ENCODE measurements around the gene DUSP3. TPM values are rescaled to one million over a fixed set of nuclear protein-coding genes. Genes with fewer than 3 reads are reported as not detected.
"Not testable (repeated sequence)": the region's sequence is repeated elsewhere in the genome, so short reads cannot be mapped to it uniquely, and the experiment has no call there.

The DUSP3 gene
- total RNA-seq, 3 donors from 2014 or later: 16.9 to 17.4 (median 17.2) TPM

DNA sequence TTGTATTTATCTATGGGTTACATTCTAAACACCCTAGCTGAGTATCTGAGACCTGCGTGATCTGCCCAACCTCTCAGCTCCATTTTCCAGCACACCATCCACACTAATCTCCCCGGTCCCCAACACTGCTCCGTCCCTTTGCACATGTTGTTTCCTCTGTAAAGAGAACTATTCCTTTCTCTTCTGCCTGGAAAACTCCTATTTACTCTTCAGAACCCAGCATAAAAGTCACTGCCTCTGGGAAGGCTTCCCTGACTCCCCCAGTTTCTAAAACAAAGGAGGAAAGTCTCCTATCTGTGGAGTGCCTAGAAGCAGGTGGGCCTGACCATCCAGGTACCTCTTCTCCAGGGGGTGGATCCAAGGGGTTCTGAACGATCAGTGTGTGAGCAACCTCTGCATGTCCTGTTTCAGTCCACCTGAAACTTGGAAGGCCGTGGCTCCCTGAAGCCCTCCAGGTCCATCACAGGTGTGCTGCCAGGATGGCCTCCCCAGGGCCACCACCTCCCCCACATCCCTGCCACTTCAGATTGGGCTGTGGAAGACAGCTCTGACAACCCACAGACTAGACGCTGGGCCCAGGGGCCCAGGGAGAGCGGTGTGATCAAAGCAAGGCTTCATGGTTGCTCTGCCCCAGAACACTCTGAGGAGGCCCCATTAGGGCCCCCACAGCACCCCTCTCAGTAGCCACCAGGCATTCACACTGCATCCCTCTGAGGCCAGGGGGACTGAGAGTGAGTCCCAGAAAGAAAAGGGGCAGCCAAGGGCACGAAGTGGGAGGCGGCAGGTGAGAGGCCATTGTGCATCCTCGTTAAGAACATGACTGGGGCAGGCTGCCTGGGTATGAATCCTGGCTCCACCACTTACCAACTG lies 33.9 kb upstream of the DUSP3 start:
- no peaks in the 10 kb centered on the region for H3K36me3 Mint-ChIP-seq (ENCODE audit: insufficient read depth)
- H3K27me3 Mint-ChIP-seq (ENCODE audit: low read depth): peaks cover 10% of the 10 kb centered on the region
- ATAC-seq (no peak), DNase-seq (no peak)
- H3K4me1 Mint-ChIP-seq (ENCODE audit: low read depth): no peaks in the 10 kb centered on the region
- H3K9me3 Mint-ChIP-seq: no peaks in the 10 kb centered on the region
- no peak overlapping the region for H3K4me3 Mint-ChIP-seq

DNA sequence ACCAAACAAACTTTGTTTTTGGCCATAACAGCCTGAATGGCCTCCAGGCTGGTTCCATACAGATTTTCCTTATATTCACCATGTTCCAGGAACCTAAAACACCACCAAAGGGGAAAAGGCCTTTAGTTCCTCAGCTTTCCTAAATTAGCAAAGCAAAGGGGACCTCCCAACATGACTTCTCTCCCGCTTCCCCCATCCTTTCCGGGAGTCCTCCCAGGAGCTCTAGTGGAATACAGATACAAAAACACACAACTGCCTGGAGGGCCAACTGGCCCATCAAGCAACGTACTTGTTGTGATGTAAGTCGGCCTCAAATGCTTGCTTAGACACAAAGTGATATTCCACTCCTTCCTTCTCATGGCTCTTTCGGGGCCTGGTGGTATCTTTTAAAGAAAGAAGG lies 32.0 kb upstream of the DUSP3 start:
- ATAC-seq (no peak), DNase-seq (no peak)
- H3K27me3 Mint-ChIP-seq (ENCODE audit: low read depth): peaks cover 10% of the 10 kb centered on the region
- no peaks in the 10 kb centered on the region for H3K36me3 Mint-ChIP-seq (ENCODE audit: insufficient read depth)
- no peaks in the 10 kb centered on the region for H3K9me3 Mint-ChIP-seq
- no peaks in the 10 kb centered on the region for H3K4me1 Mint-ChIP-seq (ENCODE audit: low read depth)
- H3K4me3 Mint-ChIP-seq: no peak overlapping the region

DNA sequence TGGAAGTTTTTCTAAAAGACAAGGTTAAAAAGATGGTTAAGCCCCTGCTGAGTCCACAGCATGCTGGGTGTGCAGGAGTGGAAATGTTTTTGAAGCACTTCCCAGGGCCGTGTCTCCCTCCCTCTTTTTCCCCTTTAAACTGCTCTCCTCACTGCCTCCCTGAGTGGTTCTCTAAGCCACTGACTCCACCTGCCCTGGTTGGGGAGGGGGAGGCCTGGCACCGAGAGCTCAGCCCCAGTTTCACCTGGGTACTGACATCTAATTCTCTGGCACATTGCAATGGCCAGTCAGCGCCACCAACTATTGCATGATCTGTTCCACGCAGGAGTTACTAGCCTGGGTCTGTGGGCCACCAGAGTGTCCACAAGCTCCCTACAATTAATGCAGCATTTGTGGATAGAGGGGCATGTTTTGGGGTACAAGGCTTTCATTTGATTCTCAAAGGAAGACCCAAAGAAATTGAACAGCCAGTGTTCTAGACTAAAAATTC lies 31.5 kb upstream of the DUSP3 start:
- Mint-ChIP-seq H3K27me3 (ENCODE audit: low read depth) (peaks cover 11% of the 10 kb centered on the region), H3K4me3 (no peak overlapping the region), H3K4me1 (ENCODE audit: low read depth) (no peaks in the 10 kb centered on the region), H3K9me3 (no peaks in the 10 kb centered on the region), H3K36me3 (ENCODE audit: insufficient read depth) (no peaks in the 10 kb centered on the region)
- DNase-seq (no peak), ATAC-seq (no peak)

DNA sequence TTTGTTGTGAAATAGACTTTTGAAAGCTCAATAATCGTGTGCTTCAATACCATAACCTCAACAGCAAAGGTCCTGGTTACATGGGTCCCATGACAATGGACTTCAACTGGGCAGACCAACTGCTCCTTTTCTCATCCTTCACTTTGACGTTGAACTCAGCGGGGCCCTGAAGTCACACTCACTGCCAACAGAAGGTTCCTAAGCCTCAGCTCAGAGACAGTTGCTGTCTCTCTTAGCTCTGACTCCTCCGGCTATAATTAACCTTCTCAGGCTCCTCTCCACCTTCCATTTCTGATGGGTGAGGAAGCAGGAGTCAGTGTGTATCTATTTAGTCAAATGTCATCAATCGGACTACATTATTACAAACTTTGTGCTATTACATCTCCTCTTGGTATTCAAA lies 30.3 kb upstream of the DUSP3 start:
- Mint-ChIP-seq H3K36me3 (ENCODE audit: insufficient read depth) (no peaks in the 10 kb centered on the region), H3K9me3 (no peaks in the 10 kb centered on the region), H3K4me3 (no peak overlapping the region), H3K27me3 (ENCODE audit: low read depth) (peaks cover 13% of the 10 kb centered on the region), H3K4me1 (ENCODE audit: low read depth) (no peaks in the 10 kb centered on the region)
- DNase-seq: no peak
- no peak for ATAC-seq

DNA sequence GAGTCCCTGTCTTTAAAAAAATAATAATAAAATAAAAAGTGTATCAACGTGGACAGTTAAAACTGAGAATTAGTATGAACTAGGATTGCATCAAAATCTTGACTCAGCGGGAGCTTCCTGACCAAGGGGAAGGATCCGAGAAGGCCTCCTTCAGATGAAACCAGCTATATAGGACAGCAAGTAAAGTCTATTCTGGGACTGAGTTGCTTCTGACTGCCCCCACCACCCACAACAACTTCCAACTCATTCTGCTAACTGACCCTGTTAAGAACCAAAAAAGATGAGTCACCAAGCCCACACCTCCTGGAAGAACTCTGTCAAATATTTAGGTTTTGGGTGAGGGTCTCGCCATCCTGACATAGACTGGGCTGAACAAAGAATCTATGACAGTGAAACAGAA lies 29.3 kb upstream of the DUSP3 start:
- no peaks in the 10 kb centered on the region for H3K4me1 Mint-ChIP-seq (ENCODE audit: low read depth)
- no peaks in the 10 kb centered on the region for H3K36me3 Mint-ChIP-seq (ENCODE audit: insufficient read depth)
- no peak overlapping the region for H3K4me3 Mint-ChIP-seq
- H3K9me3 Mint-ChIP-seq: no peaks in the 10 kb centered on the region
- ATAC-seq (no peak), DNase-seq (no peak)
- peaks cover 12% of the 10 kb centered on the region for H3K27me3 Mint-ChIP-seq (ENCODE audit: low read depth)

DNA sequence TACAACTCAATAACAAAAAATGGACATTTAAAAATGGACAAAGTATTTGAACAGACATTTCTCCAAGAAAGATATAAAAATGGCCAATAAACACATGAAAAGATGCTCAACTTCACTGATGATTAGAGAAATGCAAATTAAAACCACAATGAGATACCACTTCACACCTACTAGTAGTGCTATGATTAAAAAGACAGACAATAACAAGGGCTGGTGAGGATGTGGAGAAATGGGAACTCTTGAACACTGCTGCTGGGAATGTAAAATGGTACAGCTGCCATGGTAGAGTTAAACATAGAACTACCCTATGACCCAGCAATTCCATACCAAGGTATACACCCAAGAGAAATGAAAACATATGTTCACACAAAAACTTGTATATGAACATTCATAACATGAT lies 26.3 kb upstream of the DUSP3 start:
- ATAC-seq (no peak), DNase-seq (no peak)
- H3K4me1 Mint-ChIP-seq (ENCODE audit: low read depth): no peaks in the 10 kb centered on the region
- H3K4me3 Mint-ChIP-seq: no peak overlapping the region
- H3K9me3 Mint-ChIP-seq: no peaks in the 10 kb centered on the region
- H3K36me3 Mint-ChIP-seq (ENCODE audit: insufficient read depth): no peaks in the 10 kb centered on the region
- H3K27me3 Mint-ChIP-seq (ENCODE audit: low read depth): peaks cover 15% of the 10 kb centered on the region

DNA sequence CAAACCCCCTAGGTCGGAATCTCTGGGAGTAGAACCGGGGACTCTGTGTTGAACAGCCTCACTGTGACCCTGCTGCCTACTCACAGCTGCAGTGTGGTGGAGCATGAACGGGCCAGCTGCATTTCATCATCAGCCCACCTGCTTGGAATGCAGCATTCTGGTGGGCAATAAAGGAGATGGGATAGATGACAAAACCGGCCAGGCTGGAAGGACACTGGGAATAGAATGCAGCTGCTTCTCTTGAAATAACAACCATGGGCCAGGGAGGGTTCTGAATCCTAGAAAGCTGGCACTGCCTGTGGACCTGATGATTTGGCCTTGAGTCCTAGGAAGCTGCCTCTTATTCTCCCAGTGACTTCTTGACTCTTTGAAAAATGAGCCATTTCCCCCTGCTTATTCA lies 25.0 kb upstream of the DUSP3 start:
- Mint-ChIP-seq H3K4me1 (ENCODE audit: low read depth) (no peaks in the 10 kb centered on the region), H3K27me3 (ENCODE audit: low read depth) (peaks cover 20% of the 10 kb centered on the region), H3K4me3 (no peak overlapping the region), H3K36me3 (ENCODE audit: insufficient read depth) (no peaks in the 10 kb centered on the region), H3K9me3 (no peaks in the 10 kb centered on the region)
- DNase-seq: no peak
- ATAC-seq: no peak

DNA sequence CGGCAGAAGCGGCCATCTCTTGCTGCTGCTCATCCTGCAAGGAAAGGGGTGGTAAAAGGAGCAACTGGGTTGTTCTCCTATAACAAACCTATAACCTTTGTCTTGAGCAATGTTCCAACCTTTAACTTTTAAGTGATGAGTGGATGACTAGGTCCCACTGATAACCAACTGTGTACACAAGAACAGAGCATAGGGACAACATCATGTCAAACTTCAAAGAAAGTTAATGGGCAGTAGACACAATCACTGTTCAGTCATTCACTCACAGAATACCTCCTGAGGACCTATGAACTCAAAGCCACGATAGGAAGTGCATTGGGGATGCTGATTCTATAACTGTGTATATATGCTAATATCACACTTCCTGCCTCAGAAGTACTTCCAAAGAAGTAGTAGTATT lies 23.1 kb upstream of the DUSP3 start:
- Mint-ChIP-seq H3K27me3 (ENCODE audit: low read depth) (peaks cover 25% of the 10 kb centered on the region), H3K9me3 (no peaks in the 10 kb centered on the region), H3K4me3 (no peak overlapping the region), H3K4me1 (ENCODE audit: low read depth) (no peaks in the 10 kb centered on the region), H3K36me3 (ENCODE audit: insufficient read depth) (no peaks in the 10 kb centered on the region)
- ATAC-seq (no peak), DNase-seq (no peak)

DNA sequence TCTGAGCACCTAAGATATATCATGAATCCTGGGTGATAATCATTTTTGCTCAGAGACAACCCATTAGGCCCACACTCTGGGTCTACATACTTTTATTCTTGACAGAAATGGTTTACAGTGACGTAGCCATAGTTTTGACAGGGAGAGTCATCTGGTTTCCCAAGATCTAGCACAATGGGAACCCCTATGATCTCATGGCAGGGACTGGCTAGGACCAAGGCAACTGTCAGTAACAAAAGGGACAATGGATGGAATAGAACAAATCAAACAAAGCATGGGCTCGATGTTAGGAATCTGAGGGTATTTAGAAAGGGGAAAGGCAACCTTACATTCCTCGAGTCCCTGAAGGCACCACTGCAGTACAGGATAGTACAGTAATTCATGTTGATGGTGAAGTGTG lies 22.0 kb upstream of the DUSP3 start:
- Mint-ChIP-seq H3K9me3 (no peaks in the 10 kb centered on the region), H3K4me3 (no peak overlapping the region), H3K27me3 (ENCODE audit: low read depth) (peaks cover 31% of the 10 kb centered on the region), H3K4me1 (ENCODE audit: low read depth) (no peaks in the 10 kb centered on the region), H3K36me3 (ENCODE audit: insufficient read depth) (no peaks in the 10 kb centered on the region)
- DNase-seq (no peak), ATAC-seq (no peak)

DNA sequence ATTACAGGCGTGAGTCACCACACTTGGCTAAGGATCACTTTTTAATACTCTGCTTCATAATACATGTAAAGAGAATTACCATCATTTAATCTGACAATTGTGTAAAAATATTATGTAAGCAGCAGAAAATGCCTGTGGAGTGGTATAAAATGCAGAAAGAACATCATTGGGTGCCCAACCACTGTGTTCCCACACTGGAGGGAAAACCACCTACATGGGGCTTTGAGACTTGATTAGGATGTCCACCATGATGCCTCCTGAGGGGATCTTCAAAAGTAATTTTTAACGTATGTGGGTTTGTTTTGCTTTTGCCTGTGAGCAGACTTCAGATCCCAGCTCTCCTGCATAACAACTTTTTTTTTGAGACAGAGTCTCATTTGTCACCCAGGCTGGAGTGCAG lies 20.3 kb upstream of the DUSP3 start:
- Mint-ChIP-seq H3K9me3 (no peaks in the 10 kb centered on the region), H3K27me3 (ENCODE audit: low read depth) (peaks cover 37% of the 10 kb centered on the region), H3K4me3 (no peak overlapping the region), H3K36me3 (ENCODE audit: insufficient read depth) (no peaks in the 10 kb centered on the region), H3K4me1 (ENCODE audit: low read depth) (no peaks in the 10 kb centered on the region)
- ATAC-seq (no peak), DNase-seq (no peak)

DNA sequence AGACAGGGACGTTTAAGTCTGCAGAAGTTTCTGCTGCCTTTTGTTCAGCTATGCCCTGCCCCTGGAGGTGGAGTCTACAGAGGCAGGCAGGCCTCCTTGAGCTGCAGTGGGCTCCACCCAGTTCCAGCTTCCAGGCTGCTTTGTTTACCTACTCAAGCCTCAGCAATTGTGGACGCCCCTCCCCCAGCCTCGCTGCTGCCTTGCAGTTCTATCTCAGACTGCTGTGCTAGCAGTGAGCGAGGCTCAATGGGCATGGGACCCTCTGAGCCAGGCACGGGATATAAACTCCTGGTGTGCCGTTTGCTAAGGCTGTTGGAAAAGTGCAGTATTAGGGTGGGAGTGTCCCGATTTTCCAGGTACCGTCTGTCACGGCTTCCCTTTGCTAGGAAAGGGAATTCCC lies 19.2 kb upstream of the DUSP3 start:
- not testable (repeated sequence) for H3K9me3 Mint-ChIP-seq; ATAC-seq; H3K4me3 Mint-ChIP-seq; H3K36me3 Mint-ChIP-seq (ENCODE audit: insufficient read depth); H3K4me1 Mint-ChIP-seq (ENCODE audit: low read depth); DNase-seq
- H3K27me3 Mint-ChIP-seq (ENCODE audit: low read depth): peaks cover 41% of the 10 kb centered on the region

DNA sequence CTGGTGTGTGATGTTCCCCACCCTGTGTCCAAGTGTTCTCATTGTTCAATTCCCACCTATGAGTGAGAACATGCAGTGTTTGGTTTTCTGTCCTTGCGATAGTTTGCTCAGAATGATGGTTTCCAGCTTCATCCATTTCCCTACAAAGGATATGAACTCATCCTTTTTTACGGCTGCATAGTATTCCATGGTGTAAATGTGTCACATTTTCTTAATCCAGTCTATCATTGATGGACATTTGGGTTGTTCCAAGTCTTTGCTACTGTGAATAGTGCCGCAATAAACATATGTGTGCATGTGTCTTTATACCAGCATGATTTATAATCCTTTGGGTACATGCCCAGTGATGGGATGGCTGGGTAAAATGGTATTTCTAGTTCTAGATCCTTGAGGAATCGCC lies 13.9 kb upstream of the DUSP3 start:
- H3K4me1 Mint-ChIP-seq (ENCODE audit: low read depth); DNase-seq; ATAC-seq; H3K4me3 Mint-ChIP-seq; H3K9me3 Mint-ChIP-seq; H3K36me3 Mint-ChIP-seq (ENCODE audit: insufficient read depth): not testable (repeated sequence)
- peaks cover 41% of the 10 kb centered on the region for H3K27me3 Mint-ChIP-seq (ENCODE audit: low read depth)

DNA sequence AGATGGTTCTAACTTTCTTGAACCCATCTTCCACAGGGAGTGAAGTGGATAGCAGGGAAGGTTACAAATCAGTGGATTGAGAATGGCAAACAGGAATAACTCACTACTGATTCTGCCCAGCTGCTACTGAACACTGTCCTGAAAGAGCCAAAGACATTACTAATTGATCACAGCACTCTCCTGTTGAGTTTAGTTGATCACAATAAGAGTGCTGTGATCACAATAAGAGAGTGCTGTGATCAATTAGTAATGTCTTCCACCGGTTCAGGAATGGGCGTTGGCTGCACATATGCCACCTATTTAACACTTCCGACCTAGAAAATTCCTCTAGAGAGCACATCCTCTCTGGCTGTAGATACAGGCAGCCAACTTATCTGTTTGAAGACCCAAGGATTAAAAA lies 12.8 kb upstream of the DUSP3 start:
- peaks cover 3% of the 10 kb centered on the region for H3K4me1 Mint-ChIP-seq (ENCODE audit: low read depth)
- H3K27me3 Mint-ChIP-seq (ENCODE audit: low read depth): peaks cover 34% of the 10 kb centered on the region
- H3K9me3 Mint-ChIP-seq: no peaks in the 10 kb centered on the region
- DNase-seq: no peak
- H3K4me3 Mint-ChIP-seq: no peak overlapping the region
- no peaks in the 10 kb centered on the region for H3K36me3 Mint-ChIP-seq (ENCODE audit: insufficient read depth)
- peak in 1 of 2 donors; percentile 25 for ATAC-seq

DNA sequence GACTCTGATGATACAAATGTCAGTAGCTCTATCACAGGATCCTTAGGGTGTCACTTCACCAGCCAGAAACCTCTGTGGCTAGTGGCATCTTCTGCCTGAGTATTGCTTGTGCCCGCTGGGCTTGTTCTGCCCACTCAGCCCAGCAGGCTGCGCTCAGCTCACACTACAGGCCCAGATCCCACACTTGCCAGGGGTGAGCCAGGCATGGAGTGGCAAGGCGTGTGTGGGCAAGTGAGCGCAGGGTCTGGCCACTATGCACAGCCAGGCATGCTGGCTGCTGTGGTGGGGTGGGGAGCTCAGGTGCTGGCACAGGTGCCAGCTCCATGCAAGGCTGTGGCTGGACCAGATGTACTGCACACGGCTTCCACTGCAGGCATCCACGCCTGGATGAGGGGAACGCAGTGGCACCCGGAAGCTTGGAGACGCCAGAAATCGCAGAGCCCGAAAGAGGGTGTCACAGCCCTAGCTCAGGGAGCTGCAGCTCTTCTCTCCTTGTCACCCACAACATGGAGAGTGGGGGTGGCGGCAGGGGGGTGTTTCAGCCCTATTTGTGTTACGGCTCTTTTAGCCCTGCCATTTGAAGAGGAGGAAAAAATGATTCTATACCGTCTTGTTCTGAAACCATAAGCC lies 11.6 kb upstream of the DUSP3 start:
- Mint-ChIP-seq H3K27me3 (ENCODE audit: low read depth) (peaks cover 26% of the 10 kb centered on the region), H3K36me3 (ENCODE audit: insufficient read depth) (no peaks in the 10 kb centered on the region), H3K4me3 (no peak overlapping the region), H3K4me1 (ENCODE audit: low read depth) (peaks cover 3% of the 10 kb centered on the region), H3K9me3 (no peaks in the 10 kb centered on the region)
- DNase-seq (no peak), ATAC-seq (no peak)

DNA sequence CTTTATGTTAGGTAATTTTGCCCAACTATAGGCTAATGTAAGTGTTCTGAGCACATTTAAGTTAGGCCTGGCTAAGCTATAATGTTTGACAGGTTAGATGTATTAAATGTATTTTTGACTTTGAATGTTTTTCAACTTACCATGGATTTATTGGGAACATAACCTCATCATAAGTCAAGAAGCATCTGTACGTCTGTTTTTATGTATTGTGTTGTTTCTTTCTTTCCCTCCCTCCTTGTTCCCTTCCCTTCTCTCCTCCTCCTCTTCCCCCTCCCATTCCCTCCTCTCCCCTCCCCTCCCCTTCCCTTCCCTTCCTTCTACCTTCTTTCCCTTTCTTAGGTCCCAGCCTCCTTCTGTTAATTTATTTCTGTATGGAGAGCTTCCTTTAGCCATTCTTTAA lies 10.7 kb upstream of the DUSP3 start:
- H3K9me3 Mint-ChIP-seq: no peaks in the 10 kb centered on the region
- H3K36me3 Mint-ChIP-seq (ENCODE audit: insufficient read depth): no peaks in the 10 kb centered on the region
- H3K4me3 Mint-ChIP-seq: no peak overlapping the region
- DNase-seq (no peak), ATAC-seq (no peak)
- peaks cover 23% of the 10 kb centered on the region for H3K27me3 Mint-ChIP-seq (ENCODE audit: low read depth)
- peaks cover 3% of the 10 kb centered on the region for H3K4me1 Mint-ChIP-seq (ENCODE audit: low read depth)
